NCI-H1694 (cell line): ENCODE measurements around the gene SRGAP2B.
"Not testable (repeated sequence)": the region's sequence is repeated elsewhere in the genome, so short reads cannot be mapped to it uniquely, and the experiment has no call there.

Experiments
- DNase-seq: peaks from one replicate; lab custom pipeline; 2025; lab: John Stamatoyannopoulos, UW

SRGAP2B gene

DNA sequence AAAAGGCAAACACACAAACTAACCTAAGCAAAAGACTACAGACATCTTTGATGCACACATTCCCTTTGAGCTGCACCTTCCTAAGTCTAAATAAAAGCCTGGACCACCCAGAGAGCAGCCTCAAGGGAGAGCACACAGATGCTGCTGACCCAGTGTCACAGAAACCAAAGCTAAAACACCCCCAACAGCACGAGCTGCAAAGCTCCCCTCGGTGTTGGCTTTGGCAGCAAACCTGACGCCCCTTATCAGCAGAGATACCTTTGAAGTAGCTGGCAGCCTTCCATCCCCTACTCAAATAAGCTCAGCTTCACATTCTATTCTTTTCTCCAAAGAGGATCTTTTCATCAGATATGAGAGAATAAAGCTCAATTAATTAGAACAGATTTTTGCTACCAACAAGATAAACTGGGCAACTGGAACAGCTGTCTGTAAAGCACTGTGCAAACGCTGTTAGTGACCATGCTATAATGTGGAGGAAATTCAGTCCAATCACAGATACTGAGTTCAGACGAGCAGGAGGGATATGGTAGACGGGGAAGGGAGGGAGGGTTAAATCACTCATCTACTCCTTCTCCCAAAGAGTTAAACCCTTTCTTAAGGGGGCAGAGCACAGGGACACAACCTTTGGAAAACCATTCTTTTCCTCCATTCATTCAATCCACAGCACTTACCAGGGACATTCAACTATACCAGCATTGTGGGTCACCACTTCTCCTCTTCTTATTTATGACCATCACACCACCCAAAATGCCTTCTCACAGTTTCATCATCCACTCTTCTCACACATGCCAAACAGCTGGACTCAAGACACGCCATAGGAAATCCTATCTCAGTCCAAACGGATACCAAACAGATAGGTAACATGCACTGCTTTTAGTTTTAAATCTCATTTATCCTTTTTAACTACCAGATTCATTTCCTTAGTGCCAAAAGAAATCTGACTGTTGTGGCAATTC lies 148.3 kb downstream of the SRGAP2B start:
- not testable (repeated sequence) for DNase-seq

DNA sequence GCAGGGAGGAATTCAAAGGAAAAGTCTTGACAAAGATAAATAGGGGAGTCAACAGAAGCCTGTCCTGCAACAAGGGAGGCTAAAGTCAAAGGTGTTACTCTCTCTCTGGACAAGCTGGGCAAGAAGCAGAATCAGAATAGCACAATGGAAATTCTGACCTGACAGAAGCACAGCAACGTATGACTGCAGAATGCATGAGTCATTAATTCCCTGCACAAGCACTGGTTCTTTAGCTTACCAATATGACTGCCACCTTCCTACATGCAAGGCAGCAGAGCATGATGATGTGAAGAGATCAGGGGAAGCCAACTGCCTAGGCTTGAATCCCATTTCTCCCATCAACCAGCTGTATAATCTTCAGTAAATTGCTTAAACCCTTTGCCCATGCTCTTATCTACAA lies 153.4 kb downstream of the SRGAP2B start:
- DNase-seq = not testable (repeated sequence)

DNA sequence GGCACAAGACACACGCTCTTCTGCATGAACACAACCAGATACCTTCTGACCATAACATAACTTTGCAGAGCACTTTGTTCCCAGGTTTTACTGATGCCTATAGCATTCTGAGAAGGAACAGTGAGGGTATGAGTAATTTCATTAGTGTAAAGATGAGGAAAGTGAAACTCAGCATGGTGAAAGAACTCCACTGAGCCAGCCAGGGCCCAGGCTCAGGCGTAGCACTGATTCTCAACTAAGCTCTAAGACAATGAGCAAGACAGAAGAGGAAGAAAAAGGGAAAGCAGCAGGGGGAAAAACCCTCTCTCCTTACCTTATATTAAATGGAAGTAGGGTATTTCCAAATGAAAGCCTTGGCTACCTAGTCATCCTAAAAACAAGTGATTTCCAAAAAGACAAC lies 155.1 kb downstream of the SRGAP2B start:
- not testable (repeated sequence) for DNase-seq

DNA sequence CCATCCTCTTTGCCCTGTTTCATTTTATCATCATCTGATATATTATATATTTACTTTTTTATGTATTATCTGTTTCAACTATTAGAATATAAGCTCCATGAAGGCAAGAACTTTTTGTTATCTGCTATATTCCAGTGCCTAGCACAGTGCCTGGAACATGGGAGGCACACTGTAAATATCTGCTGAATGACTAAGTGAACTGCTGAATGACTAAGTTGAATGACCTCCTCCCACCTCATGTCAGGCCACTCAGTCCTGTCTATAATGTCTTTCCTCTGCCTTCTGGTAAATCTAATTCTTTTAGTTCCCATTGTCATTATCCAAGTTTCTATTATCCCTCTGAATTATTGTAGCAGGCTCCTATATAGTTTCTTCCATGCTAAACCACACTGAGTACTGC lies 156.5 kb downstream of the SRGAP2B start:
- not testable (repeated sequence) for DNase-seq

DNA sequence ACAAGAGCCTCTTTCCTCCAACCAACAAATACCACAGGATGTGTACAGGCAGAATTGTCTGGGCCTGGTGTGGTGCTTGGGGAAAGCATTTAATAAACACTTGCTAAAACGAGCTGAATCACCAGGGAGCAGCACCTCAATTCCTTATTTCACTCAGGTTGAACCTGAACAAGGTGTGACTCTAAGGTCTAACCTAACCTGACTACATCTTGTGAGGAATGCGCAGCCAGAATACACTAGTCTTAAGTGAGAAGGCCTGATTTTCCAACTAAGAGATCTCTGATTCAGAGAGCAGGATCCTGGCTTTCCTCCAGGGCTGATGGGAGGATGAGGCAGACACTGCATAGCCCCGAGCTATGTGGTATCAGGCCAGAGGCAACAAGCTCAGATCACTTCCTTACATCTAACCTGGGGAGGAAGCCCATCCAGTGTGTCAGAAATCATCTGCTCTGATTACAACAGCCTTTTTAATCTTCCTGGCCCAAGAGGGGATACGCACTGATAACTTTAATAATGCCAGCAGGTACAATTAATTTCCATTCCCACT lies 158.9 kb downstream of the SRGAP2B start:
- not testable (repeated sequence) for DNase-seq

DNA sequence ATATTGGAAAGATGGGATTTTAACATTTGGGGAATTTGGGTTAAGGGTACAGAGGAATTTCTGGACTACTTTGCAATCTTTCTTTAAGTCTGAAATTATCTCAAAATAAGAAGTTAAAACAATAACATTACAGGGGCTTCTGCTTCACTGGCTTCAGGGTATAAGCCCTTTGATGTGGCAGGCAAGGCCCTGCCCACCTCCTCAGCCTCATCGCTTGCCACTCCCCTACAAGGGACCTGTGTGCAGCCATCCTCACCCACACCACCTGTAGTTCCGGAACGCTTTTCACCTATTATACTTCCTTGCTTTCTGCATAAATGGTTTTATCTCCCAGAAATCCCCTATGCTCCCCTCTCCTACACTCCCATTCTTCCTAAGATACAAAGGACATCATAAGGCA lies 159.8 kb downstream of the SRGAP2B start:
- DNase-seq = not testable (repeated sequence)

DNA sequence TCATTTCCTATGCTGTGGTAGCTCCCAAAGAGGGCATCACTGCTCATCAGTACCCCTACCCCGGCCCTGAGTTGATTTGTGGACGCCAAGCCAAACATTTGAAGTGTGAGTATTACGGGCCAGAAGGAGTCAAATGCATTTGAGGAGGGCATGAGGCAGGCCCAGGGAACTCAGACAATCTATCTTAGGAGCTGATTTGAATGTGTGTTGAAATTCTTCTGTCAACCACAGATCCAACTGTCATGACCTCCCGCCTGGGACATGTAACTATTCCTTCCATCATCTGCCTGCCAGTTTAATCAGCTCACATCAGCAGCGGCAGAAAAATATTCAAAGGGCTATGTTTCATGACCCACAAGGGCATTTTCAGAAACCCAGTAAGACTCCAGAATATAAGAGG lies 162.1 kb downstream of the SRGAP2B start:
- DNase-seq = not testable (repeated sequence)

DNA sequence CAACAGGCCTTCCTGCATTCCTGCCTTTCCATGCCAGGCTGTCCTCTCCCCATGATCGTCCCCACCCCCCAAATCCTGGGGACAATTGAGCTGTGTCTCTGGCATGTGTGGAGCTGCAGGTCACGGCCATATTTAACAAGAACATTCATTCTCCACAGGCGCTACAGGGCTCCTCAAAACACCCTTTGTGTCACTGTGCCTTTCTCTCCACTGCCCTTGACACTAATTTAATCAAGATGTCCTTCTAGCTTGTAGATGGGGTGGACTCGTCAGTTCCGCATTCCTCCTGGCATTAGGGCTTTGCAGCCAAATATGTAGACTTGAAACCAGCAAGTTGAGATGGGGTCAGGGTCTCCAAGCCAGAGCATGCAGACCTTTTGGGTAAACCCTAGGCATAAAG lies 163.0 kb downstream of the SRGAP2B start:
- DNase-seq = not testable (repeated sequence)

DNA sequence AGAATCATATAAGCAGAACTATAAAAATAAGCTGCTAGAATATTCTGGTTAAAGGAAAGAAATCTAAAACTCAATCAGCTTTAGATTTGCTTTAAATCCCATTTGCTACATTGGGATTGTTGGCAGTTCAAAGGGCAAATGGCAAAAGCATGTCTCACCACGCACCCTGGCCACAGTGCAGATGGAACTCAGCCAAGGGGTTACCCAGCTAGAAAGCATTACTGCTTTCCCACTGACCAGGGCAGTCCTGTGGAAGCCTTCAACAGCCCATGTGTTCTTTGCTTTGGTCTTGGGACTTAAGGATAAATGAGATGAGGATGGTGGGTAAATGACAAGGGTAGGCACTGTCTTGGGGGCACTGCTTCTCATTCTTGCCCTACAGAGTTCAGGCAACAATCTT lies 163.6 kb downstream of the SRGAP2B start:
- not testable (repeated sequence) for DNase-seq

DNA sequence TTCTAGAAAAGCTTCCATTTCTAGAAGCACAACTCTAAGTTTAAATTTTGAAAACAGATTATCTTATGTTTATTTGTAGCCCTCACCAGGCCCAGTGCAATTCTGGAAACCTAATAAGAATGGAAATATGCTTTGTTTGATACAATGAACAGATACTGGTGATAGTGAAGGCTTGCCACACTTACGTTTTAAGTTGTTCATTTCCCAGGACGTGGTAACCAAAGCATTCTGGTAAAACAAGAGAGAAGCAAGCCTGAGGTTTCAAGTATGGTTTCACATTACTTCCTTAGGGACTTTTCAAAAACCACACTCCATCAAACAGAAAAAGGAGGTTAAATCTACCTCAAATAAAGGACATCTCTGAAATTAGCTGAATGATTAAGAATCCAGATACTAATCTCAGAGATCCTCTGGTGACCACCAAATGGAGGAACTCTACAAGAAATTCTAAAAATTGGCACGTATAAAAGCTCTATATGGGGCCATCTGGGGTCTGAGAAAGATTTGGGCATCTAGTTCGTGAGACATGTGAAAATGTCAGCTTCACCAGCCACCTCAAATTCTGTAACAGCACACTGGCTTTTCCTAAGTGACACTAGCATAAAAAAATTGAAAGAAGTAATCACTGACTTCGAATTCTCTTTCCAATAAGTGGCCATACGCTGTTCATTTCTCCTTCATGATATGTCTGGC lies 164.9 kb downstream of the SRGAP2B start:
- not testable (repeated sequence) for DNase-seq

DNA sequence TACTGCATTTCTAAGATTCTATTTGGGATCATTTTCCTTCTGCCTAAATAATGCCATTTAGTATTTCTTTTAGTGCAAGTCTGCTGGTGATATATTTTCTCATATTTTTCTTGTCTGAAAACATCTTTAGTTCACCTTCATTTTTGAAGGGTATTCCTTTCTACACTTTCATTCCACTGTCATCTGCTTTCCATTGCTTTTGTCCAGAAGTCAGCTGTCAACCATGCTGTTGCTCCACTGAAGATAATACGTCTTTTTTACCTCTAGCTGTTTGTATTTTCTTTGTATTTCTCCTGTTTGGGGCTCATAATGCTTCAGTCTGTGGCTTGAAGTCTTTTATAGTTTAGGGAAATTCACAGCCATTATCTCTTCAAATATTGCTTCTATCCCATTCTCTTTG lies 167.8 kb downstream of the SRGAP2B start:
- not testable (repeated sequence) for DNase-seq

DNA sequence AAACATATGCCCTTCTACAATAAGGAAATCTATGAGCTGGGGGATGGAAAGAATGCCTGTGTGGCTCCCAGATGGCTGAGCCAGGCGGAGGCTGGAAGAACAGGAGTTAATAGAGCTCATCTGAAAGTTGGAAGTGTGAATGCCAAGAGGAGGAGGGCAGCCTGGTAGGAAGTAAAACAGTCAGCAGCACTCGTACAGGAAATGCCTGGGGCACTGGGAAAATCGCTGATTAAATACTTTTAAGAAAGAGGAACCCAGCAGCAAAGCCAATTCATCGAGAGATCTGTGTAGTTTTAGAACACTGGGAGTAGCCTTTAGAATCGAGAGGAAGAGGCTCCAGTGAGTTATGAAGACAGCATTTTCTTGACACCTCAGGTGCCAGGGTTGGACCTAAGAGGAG lies 171.5 kb downstream of the SRGAP2B start:
- not testable (repeated sequence) for DNase-seq

DNA sequence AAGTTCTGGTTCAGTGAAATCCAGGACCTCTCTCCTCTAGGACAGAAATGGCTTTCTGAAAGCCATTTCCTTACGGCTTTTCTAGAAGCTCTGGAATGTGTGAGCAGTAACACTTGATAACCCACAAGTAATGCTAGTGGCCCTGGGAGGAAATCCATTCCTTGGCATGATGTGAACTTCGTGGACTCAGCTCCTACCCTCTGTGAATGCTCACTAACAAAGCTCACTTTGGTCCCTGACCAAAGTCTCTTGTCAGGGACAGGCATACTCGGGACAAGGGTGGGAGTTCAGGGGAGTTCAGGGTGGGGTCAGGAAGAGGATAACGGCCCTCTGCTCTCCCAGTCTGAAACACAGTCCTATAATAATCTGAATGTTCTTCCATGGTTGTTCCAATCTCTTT lies 172.3 kb downstream of the SRGAP2B start:
- DNase-seq = not testable (repeated sequence)

DNA sequence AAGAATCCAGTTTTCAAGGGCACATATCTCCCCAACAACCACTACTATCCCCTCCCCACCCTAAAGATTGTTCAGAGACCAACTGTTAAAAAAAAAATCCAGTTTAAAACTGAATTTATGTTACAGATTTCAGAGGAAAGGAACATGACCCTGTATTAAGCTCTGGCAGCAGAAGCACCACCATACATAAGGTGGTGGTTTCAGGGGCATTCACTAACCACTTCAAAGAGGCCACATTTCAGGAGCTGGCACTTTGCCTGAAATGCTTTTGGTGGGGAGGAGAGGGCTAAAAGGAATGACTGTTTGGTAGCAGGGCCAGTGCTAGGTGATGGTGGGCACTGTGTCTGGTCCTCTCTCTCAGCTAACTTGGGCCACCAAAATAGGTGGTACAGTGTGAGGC lies 176.0 kb downstream of the SRGAP2B start:
- DNase-seq = not testable (repeated sequence)

DNA sequence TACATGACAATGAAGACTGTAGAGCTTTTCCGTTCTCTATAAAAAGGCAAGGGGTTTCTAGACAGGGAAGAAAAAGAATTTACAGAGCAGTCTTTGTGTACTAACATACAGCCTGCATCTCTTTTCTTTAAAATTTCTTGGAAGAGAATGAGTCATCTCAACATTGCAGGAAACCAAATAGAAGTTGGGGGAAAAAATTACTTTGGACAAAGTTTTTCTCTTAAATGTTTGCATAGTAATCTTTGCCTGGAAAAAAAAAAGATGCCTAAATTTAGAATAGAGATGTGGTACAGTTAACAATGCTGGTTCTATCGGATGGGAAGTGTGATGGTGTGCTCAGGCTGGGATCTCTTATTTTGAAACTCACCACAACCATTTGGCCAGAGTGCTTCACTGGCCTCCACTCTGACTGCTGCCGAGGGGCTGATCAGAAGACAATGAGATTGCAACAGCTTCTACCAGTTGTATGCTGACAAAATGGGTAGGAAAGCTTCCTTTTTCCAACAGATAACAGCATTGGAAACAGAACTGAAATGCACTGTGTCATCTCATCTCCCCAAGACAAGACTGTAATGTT lies 177.0 kb downstream of the SRGAP2B start:
- DNase-seq = not testable (repeated sequence)

DNA sequence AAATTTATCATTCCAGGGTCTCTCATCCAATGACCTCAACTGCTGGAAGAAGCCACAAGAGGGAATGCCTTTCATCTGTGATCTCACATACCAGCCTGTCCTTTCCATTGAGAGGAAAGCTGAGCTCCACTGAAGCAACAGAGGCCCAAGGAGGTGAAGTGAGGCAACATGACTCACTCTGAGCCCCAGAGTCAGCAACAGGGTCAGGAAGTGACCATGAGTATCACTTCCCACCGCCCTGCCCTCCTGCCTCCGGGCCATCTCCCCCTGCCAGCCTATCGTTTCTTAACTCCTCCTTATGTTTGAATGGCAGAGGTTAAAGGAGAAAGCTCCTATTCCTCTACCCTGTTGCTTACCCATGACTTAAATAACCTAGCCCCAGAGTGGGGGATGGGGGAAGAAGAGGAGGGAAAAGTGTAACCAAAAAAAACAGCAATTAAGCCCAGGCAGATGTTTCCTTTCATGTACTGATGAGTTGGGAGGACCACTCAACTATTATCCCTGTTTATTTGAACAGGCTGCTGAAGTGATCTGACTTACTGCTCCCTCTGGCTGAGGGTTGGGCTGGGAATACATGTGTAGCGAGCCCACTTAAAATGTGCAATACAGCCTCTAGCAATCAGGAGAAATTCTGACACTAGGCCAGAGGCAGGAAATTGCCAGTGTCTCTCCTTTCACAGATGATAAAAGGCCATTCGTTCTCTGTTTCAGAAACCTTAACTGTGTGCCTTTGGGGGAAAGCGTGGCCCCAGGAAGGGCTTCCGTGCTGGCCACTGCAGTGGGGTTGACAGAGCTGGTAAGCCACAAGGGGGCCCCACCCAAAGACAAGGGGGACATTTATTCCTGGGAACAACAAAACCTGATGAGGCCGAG lies 177.7 kb downstream of the SRGAP2B start:
- DNase-seq = not testable (repeated sequence)

DNA sequence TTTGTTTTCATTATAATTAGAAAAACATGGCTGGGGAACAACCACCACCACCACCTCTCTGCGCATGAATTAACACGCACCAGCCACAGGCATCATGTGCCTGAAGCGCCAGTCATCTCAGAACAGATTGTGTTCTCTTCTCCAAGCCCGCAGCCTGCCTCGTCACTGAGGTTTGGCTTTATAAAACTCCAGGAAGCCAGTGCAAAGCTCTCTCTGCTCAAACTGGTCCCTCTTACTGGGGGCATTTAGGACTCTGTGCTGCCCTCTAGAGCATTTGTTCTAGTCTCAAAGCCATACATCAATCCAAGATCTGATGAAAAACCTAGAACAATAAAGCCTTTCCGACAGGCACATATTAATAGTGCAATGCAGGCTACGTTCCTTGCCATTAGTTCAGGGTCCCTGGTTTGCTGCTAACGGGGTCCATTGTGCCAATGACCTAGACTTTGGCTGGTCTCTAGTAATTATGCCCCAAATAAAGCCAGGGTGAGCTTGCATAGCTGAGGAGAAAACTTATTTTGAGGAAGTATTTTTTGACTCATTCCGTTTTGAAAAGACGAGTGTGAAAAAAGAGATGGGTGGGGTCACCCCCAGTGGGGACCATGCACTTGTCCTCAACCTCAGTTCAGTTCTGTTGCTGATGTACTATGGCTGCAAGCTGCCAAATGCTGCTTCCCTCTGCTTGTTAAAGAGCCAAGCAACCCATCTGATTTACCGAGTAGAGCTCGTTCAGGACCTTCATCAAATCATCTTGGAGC lies 181.0 kb downstream of the SRGAP2B start:
- not testable (repeated sequence) for DNase-seq

DNA sequence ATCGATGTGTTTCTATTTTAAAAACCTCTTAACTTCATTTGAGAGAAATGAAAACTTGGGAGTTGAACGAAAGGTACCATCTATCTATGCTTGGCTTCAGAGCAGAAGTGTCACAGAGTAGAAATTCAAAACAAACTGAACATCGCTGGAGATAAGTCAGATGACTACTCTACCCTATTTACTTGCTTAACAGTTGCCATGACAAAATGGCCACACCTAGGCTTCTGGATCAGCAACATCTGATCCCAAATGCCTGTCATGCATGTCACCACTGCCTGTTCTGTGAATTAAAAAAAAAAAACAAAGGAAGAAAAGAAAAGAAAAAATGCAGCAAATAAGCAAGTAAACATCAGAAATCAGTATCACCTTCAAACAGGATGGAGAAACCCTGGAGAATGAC lies 181.7 kb downstream of the SRGAP2B start:
- DNase-seq = not testable (repeated sequence)

DNA sequence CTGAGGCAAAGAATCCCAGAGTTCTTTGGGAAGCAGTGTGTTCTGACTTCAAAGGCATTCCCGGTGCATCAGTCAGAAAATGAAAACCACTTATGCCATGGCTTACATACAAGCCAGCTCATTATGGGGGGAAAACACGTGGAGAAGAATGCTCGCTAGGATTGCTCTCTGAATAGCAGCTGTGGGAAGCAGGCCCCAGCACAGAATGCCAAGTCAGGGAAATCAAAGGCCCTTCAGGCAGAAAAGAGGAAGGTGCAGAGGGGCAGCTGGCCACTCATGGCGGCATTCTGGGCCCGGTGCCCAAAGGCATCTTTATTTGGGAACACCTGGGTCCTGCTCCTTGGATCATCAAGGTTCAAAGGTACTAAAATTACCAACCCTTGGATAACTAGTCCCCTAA lies 184.4 kb downstream of the SRGAP2B start:
- DNase-seq = not testable (repeated sequence)

DNA sequence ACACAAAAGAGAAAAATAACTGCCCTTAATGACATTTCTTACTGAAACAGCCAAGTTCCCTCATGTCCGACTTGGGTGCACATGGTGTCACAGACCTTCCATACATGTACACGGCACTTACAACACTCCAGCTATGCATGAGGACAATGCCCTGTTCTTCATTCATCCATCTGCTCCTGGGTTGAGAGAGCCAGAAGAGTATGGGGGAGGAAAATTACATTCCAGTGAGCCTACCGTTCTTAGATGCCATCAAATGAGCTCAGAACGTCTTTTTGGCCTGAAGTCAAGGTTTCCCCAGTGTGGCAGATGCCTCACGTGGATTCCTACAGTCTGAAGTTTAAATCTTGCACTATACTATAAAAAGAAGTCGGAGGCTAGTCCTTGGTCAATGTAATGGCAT lies 194.3 kb downstream of the SRGAP2B start:
- not testable (repeated sequence) for DNase-seq
